NCI-H524 treated with DMSO at 0.1 percent for 48 hours (cell line): ENCODE data around the gene CPNE7.

Source experiments
- DNase-seq: peaks from one replicate; lab custom pipeline; 2025; lab: John Stamatoyannopoulos, UW

Gene CPNE7

DNA sequence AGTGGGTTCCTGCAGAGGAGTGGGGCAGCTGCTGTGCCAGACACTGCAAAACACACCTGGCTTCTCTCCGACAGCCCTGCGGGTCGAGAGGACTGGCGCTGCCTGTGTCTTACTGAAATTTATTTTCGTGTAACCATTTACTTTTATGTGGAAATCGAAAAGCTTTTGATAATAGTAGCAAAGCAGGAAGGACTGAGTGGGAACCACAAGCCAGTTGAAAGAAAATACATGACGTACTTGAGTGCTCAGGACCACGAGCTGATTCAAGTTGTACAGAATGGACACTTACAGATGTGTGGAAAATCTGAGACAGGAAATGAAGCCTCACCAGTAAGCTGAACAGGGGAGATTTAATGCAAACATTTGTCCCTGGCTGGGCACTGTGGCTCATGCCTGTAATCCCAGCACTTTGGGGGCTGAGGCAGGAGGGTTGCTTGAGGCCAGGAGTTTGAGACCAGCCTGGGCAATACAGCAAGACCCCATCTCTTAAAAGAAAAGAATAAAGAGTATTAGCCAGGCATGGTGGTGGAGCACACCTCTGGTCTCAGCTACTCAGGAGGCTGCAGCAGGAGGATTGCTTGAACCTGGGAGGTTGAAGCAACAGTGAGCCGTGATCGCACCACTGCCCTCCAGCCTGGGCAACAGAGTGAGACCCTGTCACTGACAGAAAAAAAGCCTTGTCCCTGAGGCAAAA lies 26.4 kb upstream of the CPNE7 start:
- DNase-seq = no peak

DNA sequence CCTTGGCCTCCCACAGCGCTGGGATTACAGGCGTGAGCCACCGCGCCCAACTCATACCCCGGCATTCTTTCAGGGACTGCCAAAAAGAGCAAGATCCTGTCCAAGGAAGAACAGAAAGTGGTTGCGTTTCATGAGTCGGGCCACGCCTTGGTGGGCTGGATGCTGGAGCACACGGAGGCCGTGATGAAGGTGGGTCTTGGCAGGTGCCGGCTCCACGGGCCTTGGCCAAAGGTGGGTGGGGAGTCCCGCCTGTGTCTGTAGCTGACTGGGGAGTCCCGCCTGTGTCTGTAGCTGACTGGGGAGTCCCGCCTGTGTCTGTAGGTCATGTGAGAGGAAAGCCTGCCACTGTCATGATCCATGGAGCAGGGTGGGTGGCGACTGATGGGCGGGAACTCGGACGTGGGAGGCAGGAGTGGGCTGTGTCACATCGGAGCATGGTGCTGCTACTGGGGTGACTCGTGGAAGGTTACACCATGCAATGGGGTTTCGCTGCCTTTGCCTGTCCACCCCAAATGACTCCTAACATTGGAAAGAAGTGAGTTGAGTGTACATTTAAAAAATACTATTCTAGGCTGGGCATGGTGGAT lies 25.0 kb upstream of the CPNE7 start:
- no peak for DNase-seq

DNA sequence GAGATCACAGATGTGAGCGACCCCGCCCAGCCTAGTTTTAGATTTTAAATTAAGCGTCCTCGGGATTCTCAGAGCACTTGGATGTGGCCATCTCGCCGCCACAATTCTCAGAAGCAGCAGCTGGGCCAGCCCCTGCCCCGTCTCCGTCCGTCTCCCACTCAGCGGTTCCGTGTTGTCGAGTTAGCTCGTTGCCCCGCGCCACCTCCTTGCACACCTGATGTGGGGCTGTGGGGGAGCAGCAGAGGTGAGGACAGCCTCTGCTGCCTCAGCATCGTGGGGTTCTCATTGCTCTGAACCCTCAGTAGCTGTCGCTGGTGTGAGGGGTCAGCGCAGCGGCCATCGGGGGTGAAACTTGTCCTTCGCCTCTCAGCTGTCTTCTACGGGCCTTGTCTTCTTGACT lies 23.2 kb upstream of the CPNE7 start:
- no peak for DNase-seq

DNA sequence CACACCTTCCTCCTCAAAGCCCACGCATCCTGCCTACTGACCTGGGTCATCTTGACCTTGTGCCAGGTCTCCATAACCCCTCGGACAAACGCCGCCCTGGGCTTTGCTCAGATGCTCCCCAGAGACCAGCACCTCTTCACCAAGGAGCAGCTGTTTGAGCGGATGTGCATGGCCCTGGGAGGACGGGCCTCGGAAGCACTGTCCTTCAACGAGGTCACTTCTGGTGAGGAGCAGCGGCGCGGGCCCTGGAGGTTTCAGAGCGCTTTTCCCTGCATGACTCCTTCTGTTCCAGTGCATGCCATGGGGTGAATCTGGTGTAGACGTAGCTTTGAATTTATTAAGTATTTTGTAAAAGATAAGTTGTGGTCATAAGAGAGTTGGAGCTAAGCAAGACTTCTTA lies 22.6 kb upstream of the CPNE7 start:
- DNase-seq = no peak

DNA sequence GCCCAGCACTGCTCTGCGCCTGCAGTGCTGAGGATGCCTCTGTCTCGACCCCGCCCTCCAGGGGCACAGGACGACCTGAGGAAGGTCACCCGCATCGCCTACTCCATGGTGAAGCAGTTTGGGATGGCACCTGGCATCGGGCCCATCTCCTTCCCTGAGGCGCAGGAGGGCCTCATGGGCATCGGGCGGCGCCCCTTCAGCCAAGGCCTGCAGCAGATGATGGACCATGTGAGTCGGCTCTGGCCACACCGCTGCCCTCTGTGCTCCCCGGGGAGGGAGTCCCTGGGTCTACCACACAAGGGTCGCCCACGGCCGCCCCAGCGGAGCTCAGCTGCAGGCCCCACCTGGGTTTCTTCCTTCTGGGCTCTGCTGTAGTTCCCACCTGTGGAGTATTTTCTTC lies 21.8 kb upstream of the CPNE7 start:
- no peak for DNase-seq

DNA sequence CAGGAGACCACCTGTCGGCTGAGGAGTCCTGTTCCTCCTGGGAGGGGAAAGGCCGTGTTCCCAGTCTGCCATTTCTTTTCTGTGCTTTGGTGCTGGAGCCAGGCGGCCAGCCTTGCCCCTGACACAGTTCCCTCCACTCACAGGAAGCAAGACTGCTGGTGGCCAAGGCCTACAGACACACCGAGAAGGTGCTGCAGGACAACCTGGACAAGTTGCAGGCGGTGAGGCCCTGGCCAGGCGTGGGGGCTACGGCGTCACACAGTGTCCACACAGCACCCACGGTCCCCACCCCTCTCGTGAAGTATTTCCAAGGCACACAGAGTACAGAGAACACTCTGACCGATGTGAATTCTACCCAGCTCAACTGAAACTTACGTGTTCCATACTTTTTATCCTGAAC lies 21.2 kb upstream of the CPNE7 start:
- no peak for DNase-seq

DNA sequence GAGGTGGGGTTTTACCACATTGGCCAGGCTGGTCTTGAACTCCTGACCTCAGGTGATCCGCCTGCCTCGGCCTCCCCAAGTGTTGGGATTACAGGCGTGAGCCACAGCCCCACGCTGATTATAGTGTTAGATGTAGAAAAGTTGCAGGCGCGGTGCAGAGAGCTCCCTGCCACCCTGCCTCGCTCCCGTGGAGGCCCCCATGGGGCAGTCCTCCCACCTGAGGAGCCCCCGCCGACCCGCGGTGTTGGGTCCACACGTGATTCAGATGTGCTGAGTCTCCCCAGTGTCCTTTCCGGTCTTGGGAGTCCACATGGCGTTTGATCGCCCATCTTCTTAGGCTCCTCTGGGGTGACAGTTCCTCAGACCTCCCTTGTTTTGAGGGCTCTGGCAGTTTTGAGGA lies 20.3 kb upstream of the CPNE7 start:
- no peak for DNase-seq

DNA sequence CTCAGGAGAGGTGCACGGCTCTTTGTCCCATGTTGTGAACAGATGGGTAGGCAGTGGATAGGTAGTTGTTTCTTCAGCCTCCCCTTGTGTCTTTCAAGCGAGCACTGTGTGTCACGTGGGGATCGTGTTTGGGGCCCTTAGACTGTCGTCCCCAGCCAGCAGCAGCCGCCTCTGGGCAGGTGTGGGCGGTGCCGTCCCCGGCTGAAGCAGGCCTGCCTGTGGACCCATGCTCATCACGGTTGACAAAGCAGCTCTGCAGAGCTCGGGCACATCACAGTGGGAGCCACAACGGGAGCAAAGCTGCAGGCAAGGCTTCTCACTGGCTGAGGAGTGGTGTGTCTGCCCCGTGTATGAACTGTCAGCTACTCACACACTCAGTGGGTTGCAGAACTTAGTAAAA lies 19.8 kb upstream of the CPNE7 start:
- no peak for DNase-seq

DNA sequence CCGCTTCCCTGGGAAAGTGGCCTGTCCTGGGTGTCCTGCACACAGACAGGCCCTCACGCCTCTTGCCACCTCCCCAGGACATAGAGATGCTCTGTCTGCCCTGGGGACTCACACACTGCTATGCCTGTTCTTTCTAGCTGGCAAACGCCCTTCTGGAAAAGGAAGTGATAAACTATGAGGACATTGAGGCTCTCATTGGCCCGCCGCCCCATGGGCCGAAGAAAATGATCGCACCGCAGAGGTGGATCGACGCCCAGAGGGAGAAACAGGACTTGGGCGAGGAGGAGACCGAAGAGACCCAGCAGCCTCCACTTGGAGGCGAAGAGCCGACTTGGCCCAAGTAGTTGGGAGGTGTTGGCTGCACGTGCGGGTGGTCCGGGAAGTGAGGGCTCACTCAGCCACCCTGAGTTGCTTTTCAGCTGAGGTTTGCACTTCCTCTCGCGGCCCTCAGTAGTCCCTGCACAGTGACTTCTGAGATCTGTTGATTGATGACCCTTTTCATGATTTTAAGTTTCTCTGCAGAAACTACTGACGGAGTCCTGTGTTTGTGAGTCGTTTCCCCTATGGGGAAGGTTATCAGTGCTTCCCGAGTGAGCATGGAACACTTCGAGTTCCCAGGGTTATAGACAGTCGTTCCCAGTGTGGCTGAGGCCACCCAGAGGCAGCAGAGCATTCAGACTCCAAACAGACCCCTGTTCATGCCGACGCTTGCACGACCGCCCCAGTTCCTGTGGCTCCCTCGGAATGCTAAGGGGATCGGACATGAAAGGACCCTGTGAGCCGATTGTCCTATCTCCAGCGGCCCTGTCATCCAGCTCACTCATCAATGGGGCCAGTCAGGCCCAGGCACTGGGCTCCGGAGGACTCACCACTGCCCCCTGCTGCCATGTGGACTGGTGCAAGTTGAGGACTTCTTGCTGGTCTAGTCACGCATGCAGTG lies 18.5 kb upstream of the CPNE7 start:
- DNase-seq = no peak

DNA sequence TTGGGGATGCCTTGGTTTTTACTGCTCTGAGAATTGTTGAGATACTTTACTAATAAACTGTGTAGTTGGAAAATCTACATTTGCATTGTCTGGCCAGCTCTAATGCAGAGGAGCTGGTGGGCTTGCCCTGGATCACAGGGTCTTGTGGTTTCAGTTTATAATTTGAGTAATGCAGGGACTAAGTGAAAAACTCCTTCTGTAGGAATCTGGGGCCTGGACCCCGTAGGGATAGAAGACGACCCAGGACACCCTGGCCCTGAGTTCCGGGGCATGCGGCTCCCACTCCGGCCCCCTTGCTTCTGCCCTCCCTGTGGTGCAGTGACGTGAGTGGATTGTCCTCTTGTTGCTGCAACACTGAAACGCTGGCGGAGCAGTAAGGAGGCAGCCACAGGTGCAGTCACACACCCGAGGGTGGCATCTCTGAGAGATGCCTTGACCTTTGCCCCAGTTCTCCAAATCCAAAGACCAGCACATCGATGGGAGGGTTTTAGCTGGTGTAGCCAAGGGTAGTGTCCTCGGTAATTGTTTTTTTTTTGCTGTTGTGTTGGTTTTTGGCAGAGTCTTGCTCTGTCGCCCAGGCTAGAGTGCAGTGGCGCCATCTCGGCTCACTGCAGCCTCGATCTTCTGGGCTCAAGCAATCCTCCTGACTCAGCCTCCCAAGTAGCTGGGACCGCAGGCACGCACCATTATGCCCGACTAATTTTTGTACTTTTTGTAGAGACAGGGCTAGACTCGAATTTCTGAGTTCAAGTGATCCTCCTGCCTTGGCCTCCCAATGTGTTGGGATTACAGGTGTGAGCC lies 17.7 kb upstream of the CPNE7 start:
- DNase-seq = no peak

DNA sequence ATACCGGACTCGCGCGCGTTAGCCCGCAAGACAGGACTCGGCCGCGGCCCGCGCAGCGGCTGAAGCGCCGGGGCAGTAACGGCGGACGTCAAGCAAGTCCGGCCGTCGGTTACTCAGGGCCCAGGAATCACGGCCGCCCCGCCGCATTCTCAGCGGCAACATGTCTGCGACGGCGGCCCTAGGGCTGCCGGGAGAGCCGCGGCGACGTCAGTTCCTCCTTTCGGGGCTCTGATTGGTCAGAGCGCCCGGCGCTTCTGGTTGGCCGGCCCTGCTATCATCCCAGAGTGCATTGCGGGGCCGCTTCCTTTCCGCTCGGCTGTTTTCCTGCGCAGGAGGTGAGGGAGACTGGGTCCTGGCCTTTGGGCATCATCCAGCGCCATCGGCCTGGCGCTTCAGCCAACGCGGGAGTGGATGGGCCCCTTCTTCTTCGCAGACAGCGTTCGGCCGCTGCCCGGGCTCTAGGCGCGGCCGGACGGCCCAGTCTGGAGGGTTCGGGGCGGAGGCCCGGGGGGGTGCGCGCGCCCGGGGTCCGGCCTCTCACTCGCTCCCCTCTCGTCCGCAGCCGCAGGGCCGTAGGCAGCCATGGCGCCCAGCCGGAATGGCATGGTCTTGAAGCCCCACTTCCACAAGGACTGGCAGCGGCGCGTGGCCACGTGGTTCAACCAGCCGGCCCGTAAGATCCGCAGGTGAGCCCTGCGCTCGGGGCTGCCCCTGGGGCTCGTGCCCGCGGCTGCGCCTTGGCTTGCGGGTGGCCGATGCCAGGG lies 15.0 kb upstream of the CPNE7 start, which contains the start of gene RPL13:
TSS of gene RPL13 (plus strand) at position 305 of the 764 bp plus-strand sequence. CDS start at position 583, 278 bp downstream.
- peak; percentile 74 for DNase-seq

DNA sequence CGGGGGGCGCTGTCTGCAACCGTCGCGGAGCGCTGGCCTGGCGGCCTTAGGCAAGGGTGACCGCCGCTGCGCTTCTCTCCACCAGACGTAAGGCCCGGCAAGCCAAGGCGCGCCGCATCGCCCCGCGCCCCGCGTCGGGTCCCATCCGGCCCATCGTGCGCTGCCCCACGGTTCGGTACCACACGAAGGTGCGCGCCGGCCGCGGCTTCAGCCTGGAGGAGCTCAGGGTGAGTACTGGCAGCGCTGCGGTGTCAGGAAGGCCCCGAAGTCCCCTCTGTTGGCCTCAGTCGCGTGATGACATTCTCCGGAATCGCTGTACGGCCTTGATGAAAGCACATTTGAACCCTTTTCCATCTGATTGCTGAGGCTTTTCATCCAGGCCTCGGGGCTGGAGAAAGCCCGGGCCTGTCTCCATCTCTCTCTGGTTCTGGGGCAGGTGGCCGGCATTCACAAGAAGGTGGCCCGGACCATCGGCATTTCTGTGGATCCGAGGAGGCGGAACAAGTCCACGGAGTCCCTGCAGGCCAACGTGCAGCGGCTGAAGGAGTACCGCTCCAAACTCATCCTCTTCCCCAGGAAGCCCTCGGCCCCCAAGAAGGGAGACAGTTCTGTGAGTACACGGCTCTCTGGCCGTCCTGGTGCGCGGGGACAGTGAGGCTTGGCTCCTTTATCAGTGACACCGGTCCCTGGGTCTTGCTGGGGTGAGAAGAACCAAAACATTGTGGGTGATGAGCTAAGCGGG lies 14.2 kb upstream of the CPNE7 start:
- no peak for DNase-seq

DNA sequence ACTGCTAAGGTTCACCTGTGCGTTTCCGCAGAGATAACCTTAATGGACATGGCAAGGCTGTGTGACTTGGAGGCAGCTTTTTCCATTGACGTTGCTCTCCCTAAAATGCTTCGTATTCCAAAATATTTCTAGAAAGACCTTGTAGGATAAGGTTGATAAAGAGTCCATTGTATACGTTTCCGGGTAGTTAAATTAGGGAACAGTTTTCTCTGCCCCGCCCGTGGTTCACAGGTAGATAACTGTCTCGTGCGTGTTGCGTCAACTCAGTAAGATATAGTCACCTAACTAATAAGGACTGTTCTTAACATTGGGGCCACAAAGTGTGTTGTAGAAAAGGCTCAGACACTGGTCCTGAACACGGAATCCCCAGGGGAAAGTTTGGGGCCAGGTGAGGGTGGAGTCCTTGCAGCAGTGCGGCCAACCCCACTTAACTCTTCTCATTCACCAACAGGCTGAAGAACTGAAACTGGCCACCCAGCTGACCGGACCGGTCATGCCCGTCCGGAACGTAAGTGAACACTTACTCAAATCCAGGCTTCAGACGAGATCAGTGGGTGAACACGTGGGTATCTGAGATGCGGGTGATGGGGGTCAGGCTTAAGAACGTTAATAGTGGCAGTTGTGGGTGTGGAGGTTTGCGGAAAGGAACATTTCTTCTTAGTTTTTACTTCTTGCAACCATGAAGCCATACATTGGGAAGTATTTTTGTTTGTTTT lies 13.5 kb upstream of the CPNE7 start:
- DNase-seq = no peak

DNA sequence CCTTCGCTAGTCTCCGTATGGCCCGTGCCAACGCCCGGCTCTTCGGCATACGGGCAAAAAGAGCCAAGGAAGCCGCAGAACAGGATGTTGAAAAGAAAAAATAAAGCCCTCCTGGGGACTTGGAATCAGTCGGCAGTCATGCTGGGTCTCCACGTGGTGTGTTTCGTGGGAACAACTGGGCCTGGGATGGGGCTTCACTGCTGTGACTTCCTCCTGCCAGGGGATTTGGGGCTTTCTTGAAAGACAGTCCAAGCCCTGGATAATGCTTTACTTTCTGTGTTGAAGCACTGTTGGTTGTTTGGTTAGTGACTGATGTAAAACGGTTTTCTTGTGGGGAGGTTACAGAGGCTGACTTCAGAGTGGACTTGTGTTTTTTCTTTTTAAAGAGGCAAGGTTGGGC lies 12.6 kb upstream of the CPNE7 start:
- DNase-seq = no peak

DNA sequence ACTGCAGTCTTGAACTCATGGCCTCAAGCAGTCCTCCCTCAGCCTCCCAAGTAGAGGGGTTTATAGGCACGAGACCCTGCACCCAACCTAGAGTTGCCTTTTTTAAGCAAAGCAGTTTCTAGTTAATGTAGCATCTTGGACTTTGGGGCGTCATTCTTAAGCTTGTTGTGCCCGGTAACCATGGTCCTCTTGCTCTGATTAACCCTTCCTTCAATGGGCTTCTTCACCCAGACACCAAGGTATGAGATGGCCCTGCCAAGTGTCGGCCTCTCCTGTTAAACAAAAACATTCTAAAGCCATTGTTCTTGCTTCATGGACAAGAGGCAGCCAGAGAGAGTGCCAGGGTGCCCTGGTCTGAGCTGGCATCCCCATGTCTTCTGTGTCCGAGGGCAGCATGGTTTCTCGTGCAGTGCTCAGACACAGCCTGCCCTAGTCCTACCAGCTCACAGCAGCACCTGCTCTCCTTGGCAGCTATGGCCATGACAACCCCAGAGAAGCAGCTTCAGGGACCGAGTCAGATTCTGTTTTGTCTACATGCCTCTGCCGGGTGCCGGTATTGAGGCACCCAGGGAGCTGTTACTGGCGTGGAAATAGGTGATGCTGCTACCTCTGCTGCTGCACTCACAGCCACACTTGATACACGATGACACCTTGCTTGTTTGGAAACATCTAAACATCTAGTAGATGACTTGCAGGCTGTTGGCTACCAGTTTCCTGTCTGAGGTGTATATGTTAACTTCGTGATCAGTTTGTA lies 11.7 kb upstream of the CPNE7 start:
- DNase-seq = no peak

DNA sequence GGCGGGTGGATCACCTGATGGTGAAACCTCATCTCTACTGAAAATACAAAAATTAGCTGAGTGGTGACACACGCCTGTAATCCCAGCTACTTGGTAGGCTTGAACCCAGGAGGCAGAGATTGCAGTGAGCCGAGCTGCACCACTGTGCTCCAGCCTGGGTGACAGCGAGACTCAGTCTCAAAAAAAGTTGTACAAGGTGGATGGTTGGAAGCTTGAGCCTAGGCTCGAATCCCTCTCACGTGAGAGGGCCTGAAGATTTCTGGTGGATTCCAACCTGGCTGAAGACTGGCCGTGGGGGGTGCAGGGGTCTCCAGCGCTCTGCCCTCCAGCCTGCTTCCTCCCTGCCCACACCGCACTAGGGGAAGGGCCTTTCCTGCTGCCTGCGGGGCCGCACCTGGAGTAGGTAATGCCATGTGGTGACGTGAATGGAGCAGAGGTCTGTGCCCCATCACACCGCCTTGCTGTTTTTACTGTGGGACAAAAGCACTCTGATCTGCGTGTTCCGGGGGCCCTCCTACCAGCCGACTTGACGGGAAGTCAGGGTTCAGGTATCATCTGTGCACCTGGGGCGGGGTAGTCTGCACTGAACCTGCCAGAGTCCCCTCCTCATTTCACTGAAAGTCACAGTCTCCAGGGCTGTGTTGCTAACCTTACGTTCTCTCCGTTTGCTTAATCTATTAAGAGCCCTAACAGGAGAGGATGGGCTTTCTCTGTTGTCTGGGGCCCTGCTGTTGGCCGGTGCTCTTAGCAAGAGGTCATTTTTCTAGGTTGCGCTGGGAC lies 10.9 kb upstream of the CPNE7 start:
- no peak for DNase-seq

DNA sequence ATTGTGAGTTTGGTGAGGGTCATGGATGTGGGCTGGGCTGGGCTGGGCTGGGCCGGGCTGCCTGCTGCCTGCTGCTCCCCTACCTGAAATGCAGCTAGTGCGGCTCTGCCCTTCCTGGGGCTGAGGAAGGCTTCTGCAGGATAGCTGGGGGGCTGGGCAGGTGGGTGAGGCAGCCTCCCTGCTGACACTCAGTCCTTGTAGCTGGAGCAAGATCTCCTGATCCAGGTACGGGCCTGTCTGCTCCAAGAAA lies 10.4 kb upstream of the CPNE7 start:
- no peak for DNase-seq

DNA sequence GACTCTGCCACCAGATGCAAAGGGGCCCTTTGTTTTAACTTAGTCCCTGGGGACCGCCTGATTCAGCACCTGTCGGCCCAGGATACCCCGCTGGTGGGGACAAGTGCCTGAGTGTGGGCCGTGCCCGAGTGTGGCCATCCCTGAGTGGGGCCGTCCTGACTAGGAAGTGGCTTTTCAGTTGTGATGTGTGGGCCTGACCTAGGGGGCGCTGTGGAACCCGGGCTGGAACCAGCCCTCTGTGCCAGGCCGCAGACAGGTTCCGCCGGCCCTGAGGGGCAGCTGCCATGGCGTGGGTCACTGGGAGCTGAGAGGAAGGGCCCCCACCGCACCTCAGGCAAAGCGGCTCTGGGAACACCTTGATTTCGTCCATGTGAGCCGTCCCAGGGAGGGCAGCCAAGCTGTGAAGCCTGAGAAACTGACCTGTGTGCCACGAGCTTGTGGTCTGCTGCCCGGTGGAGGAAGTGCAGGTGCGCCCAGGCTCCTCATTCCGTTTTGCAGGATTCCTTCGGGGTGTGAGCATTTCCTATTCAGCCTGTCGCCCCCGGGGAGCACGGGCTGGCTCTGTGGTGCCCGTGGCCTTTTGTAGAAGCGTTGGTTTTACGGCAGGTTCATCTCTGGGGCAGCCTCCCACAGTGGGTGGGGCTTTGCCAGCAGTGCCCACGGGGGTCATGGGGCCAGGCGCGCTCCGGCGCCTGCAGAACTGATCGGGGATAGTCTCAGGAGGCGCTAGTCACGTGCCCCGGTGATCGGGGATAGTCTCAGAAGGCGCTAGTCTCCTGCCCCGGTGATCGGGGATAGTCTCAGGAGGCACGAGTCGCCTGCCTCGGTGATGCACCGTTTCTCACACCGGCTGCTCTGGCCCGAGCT lies 9.8 kb upstream of the CPNE7 start:
- no peak for DNase-seq
